Measurements from ENCODE around the gene MRM2. TPM values are rescaled to one million over a fixed set of nuclear protein-coding genes. Genes with fewer than 3 reads are reported as not detected.
A peak's percentile ranks its signal among the peaks of the same experiment; 100 is the strongest.

MRM2 gene
- total RNA-seq, 4 donors from 2014 or later = 13.4 to 24.7 (median 15.8) TPM

- Histone ChIP-seq H3K27ac (no peak overlapping the region), H3K9me3 (no peaks in the 10 kb centered on the region), H3K4me1 (peaks cover 0 to 25% (median 0%) of the 10 kb centered on the region in 4 donors), H3K27me3 (no peaks in the 10 kb centered on the region), H3K4me3 (no peak overlapping the region), H3K36me3 (peaks cover 0 to 22% (median 6%) of the 10 kb centered on the region in 3 donors)
- no peak for DNase-seq (ENCODE audit: low spot score in 2 of 2)
- 57 to 58% methylated on average over 2 of the region's 2 CpGs for WGBS, 2 donors
- TF ChIP-seq CTCF (IDR thresholded peaks at IDR 0.05) (no peak), EP300 (IDR thresholded peaks at IDR 0.05) (no peak), POLR2A (IDR thresholded peaks at IDR 0.05) (no peak)
Measured at GRCh38 chr7:2280424-2280823, 38.4 kb upstream of the MRM2 start.

GRCh38 chr7:2279896-2280295, 37.9 kb upstream of the MRM2 start:
- no peak overlapping the region for H3K4me3 ChIP-seq
- peaks cover 0 to 25% (median 0%) of the 10 kb centered on the region in 4 donors for H3K4me1 ChIP-seq
- WGBS, 2 donors = 31 to 36% methylated on average over 4 of the region's 4 CpGs
- no peaks in the 10 kb centered on the region for H3K27me3 ChIP-seq
- no peak for DNase-seq (ENCODE audit: low spot score in 2 of 2)
- no peak for TF ChIP-seq POLR2A (IDR thresholded peaks at IDR 0.05)
- TF ChIP-seq CTCF (IDR thresholded peaks at IDR 0.05) = no peak
- TF ChIP-seq EP300 (IDR thresholded peaks at IDR 0.05) = no peak
- peaks cover 0 to 28% (median 8%) of the 10 kb centered on the region in 3 donors for H3K36me3 ChIP-seq
- peak overlapping the region in 1 of 4 donors; percentile 14 for H3K27ac ChIP-seq
- H3K9me3 ChIP-seq = no peaks in the 10 kb centered on the region

- Histone ChIP-seq H3K27me3 (no peaks in the 10 kb centered on the region), H3K27ac (no peak overlapping the region), H3K4me1 (peaks cover 0 to 25% (median 0%) of the 10 kb centered on the region in 4 donors), H3K4me3 (no peak overlapping the region), H3K9me3 (no peaks in the 10 kb centered on the region), H3K36me3 (peaks cover 0 to 46% (median 18%) of the 10 kb centered on the region in 3 donors)
- no peak for DNase-seq (ENCODE audit: low spot score in 2 of 2)
- 92 to 96% methylated on average over 9 to 11 of the region's 11 CpGs for WGBS, 2 donors
- no peak for TF ChIP-seq EP300 (IDR thresholded peaks at IDR 0.05)
- TF ChIP-seq CTCF (IDR thresholded peaks at IDR 0.05) = no peak
- no peak for TF ChIP-seq POLR2A (IDR thresholded peaks at IDR 0.05)
Measured at GRCh38 chr7:2278026-2278425, 36.0 kb upstream of the MRM2 start.

- H3K36me3 ChIP-seq = peaks cover 0 to 58% (median 25%) of the 10 kb centered on the region in 3 donors
- no peak overlapping the region for H3K27ac ChIP-seq
- H3K9me3 ChIP-seq = no peaks in the 10 kb centered on the region
- no peak for TF ChIP-seq CTCF (IDR thresholded peaks at IDR 0.05)
- no peak for TF ChIP-seq EP300 (IDR thresholded peaks at IDR 0.05)
- no peak for TF ChIP-seq POLR2A (IDR thresholded peaks at IDR 0.05)
- DNase-seq (ENCODE audit: low spot score in 2 of 2) = no peak
- peaks cover 0 to 13% (median 0%) of the 10 kb centered on the region in 4 donors for H3K4me1 ChIP-seq
- H3K4me3 ChIP-seq = no peak overlapping the region
- WGBS, 2 donors = 81% methylated on average over 12 to 16 of the region's 18 CpGs
- no peaks in the 10 kb centered on the region for H3K27me3 ChIP-seq
Measured at GRCh38 chr7:2276107-2276506, 34.1 kb upstream of the MRM2 start.

- Histone ChIP-seq H3K27me3 (no peaks in the 10 kb centered on the region), H3K9me3 (no peaks in the 10 kb centered on the region), H3K4me3 (no peak overlapping the region), H3K36me3 (peaks cover 0 to 66% (median 25%) of the 10 kb centered on the region in 3 donors), H3K4me1 (peaks cover 0 to 4% (median 0%) of the 10 kb centered on the region in 4 donors), H3K27ac (no peak overlapping the region)
- WGBS, 2 donors = 90 to 91% methylated on average over 18 of the region's 18 CpGs
- no peak for DNase-seq (ENCODE audit: low spot score in 2 of 2)
- no peak for TF ChIP-seq CTCF (IDR thresholded peaks at IDR 0.05)
- no peak for TF ChIP-seq EP300 (IDR thresholded peaks at IDR 0.05)
- TF ChIP-seq POLR2A (IDR thresholded peaks at IDR 0.05) = no peak
Measured at GRCh38 chr7:2275101-2275500, 33.1 kb upstream of the MRM2 start.

Data from tibial nerve (tissue), 4 donors.